SIG-M5 (cell line): ENCODE data around the gene PASK.

Experiments
- DNase-seq: peaks from one replicate; lab custom pipeline; 2025; lab: John Stamatoyannopoulos, UW

The PASK gene

DNA sequence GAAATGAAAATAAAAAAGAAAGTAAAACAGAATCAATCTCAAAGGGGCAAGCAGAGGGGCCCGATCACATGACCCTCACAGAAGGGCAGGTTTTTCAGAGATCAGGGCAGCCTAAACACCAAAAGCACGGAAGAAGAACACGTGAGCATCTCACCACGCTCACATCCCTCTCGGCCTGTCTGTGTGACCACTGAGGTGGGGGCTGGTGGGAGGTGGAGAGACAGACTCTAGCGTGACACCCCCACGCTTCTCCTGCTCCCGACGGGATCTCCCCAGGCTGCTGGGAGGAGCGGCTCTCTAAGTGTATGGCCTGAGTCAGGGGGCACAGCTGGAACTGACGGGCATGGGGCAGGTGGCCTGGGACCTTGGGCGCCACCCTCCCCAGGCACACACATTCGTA is 23.6 kb downstream of the PASK start:
- DNase-seq = no peak

DNA sequence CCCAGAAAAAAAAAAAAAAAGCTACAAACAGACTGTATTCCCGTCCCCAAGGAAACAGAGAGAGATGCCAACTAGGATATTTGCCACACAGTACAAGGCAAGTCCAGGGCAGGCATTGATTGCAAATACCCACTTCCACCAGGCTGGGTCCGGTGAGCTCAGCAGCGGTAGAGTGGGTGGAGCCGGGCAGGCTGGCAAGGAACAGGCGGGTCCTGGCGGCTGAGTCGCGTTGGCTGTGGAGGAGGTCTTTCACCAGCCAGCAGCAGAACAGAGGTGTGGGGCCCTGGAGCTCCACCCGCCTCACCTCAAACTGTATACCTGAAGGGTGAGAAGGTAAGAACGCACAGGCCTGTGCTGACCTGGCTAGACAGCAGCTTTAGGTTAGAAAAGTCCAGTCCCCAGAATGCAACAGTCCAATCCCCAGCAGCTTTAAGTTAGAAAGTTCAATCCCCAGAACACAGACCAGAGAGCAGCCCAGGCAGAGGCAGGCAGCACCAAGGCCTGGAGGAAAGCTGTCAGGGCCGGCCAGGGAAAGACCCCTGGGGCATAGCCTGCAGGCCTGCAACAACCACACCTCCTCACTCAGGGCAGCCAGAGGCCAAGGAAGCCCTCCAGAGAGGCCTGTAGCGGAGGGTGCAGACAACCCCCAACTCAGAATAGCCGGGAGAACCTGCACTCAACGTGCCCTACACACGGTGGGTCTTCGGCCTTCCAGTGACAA is 25.3 kb downstream of the PASK start:
- no peak for DNase-seq

DNA sequence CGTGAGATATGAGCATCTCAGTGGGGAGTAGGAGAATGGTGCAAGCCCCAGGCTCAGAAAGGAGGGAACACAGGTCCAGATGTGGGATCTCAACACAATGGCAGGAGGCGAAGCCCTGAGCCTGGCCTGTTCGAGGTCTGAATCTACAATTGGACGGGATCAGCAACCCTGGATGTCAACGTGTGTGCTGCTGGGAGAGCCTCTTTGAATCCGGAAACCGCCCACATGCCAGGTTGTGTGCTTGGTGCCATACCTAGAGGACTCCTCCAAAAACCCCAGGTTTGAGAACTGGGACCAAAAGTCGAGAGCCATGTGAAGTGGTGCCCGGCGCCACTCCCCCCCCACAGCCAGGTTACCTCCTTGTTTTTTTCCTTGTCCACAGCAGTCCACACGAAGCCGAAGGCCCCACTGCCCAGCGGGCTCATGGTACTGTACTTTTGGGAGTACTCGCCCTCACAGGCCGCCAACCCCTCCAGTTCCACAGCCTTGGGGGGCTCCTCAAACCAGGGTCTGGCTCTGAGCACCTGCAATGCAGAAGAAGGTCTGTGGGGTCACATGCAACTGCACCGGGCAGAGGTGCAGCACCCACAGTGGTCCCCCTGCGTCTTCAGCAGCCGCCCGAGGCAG is 26.8 kb downstream of the PASK start:
- DNase-seq = no peak

GRCh38 chr2:241121008-241121407 is 28.3 kb downstream of the PASK start:
- no peak for DNase-seq

- no peak for DNase-seq
These were observed 28.8 kb downstream of the PASK start for GRCh38 chr2:241120440-241120839.

DNA sequence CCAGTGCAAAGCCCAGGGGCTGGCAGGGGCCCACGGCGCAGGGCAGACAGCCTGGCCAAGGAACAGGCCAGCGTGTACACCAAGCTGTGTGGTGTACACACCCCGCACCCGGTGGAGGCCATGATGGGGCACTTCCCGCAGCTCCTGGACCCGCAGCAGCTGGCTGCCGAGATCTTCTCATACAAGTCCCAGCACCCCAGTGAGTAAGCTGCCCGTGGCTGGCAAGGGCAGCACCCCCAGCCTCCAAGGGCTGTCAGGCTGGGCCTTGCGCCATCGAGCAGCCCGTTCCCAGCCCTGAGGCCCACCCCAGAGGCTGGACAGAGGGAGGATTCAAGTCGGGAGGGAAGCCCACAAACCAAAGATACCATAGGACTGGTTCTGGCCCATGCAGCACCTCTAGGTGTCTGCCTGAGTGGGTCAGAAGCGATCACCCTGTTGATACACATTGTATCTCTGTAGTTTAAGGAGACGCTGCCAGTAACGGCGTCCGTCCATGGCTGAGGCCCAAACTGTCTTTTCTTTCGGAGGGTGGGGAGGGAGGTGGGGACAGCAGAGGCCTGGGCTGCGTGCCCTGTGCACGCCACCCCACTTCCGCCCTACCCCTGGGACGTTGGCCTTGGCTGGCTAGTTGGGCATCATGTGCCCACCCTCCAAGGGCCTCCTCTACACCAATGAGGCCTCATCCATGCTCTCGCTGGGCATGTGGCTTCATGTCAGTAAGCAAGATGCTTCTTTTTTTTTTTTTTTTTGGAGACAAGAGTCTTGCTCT is 30.4 kb downstream of the PASK start:
- no peak for DNase-seq

DNA sequence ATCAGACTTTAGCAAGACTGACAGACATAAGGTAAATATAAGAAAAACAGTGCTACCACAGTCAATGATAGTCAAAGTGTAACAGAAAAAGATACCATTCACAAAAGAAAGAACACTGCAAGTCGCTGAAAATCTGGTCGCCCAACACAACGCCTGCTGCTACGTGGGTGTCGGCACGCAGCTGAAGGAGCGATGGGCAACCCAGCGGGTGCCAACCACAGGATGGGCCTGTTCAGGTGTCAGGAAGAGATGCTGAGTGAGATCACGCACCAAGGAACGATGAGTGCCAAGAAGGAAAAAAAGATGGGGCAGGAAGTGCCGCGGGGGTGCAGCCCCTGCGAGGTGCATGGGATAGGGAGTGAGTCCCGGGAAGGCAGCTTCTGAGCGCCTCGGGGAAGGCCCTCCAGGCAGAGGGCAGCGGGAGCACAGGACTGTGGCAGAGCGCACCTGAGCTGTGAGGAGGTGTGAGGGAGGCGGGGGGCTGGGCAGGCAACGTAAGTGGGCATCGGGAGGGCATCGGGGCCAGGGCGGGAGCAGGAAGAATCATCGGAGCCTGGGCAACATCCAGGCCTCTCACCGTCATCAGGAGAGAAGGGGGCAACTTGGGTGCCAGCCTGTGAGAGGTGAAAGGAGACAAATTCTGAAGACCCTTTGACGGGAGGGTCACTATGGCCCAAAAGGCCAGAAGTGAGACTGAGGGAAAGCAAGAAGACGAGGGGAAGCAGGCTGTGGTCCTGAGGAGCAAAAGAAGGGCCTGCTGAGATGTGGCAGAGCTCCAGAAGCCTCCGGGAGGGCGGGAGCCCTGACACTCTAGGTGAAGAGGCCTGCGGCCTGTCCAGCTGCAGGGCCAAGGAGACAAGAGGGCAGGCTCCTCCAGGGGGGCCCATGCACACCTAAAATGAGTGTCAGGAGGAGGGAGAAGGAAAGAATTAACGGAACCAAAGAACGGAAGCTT is 32.4 kb downstream of the PASK start:
- no peak for DNase-seq

DNA sequence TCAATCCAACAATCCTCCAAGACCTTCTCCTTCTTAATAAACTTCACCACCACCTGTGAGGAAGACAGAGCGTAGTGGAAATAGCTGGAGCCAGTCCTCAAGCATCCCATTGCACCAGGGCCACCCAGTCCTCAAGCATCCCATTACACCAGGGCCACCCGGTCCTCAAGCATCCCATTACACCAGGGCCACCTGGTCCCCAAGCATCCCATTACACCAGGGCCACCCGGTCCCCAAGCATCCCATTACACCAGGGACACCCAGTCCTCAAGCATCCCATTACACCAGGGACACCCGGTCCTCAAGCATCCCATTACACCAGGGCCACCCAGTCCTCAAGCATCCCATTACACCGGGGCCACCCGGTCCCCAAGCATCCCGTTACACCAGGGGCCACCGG is 33.9 kb downstream of the PASK start:
- no peak for DNase-seq

GRCh38 chr2:241114836-241115235 is 34.4 kb downstream of the PASK start:
- no peak for DNase-seq

- DNase-seq = no peak
These were observed 36.7 kb downstream of the PASK start for GRCh38 chr2:241112592-241112991.

- DNase-seq = no peak
These were observed 37.2 kb downstream of the PASK start for GRCh38 chr2:241112046-241112445.

- no peak for DNase-seq
These were observed 37.8 kb downstream of the PASK start for GRCh38 chr2:241111440-241111805.

DNA sequence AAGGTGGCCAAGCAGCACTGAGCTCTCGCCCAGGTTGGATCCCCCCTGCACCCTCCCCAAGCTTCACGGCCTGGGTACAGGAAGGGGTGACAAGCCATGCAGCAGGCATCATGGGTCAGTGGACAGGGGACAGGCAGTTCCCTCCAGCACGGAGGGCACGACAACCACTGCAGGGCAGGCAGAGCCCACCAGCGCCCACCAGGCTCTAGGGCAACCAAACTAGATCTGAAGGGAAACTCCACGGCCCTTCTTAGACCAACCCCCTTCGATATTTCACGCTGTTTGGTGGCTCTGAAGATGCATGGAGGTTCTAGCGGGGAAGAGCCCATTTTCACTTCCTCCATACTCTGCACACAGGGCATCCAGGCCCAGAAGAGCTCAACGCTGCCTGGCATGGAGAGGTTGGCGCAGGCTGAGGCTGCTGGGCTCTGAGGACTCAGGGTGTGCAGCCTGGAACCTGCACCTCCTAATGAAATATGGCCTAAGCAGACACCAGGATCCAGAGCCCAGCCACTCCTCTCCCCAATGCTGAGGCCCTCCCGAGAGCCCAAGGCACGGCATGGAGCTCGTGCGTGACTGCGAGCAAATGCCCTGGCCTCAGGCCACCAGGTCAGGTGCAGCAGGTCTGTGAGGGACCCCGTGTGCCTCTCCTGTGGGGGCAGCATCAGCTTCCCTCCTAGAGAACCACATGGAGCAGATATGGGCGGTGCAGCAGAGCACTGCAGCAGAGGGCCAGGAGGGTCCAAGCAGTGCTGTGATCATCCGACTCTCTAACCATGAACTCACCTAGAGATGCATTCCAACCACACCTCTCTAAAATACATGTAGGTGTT is 38.4 kb downstream of the PASK start:
- DNase-seq = no peak

- DNase-seq = no peak
These were observed 39.1 kb downstream of the PASK start for GRCh38 chr2:241110089-241110606.

GRCh38 chr2:241109210-241110088 is 39.8 kb downstream of the PASK start:
- DNase-seq = no peak

GRCh38 chr2:241108271-241109209 is 40.7 kb downstream of the PASK start:
- no peak for DNase-seq

DNA sequence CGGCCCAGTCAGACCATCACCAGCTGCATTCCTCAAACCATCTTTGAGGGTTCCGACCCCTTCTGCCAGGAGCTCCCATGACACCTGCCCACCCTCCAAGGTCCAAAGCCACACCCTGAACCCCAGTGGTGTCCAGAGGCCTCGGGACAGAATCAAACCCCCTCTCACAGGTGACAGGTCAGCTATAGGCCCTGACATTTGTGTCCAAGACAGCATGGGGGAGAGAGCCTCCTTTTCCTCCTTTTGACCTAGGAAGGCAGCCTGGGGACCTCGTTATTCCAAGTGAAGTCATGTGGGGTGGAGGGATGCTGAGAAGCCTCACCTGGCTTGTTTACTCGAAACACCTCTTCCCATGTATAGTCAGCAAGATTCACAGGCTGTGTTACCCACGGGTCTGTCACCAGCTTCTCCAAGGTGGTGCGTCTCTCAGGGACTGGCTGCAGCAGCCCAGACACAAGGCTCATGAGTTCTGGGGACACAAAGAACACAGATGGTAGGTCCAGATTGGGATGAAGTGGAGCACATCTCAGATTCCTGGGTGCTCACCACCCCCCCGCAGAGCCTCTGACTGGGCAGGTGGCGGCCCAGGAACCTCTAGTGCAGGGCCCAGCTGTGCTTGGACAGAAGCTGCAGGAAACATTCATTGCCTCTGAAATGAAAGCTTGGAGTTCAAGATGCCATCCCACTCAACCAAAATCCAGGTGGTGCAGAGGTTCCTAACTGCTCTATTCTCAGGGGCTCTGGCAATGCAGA is 42.1 kb downstream of the PASK start:
- DNase-seq = no peak

DNA sequence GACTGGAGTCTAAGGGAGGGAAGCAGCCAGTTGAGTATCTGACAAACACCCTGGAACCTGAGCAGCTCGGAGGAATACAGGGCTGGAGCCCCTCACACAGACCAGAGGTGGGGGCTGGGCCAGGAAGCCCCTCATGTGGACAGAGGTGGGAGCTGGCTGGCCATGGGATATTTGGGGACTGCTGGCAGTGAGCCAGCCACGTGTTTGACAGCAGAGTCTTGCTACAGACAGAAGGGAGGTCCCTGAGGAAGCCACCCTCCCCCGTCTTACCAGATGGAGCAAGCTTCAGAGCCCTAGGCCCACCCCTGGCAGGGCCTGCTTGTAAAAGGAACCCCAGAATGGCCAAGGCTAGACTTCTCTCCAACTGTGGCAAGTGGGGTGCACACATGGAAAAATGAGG is 43.6 kb downstream of the PASK start:
- no peak for DNase-seq
